GM21723 (cell line): ENCODE results near the gene ACP7.

ENCODE experiments used
- ATAC-seq: cut with Tn5 transposase; IDR thresholded peaks from one replicate; pipeline ENCODE4 v1.9.1; 2021; ENCODE audit warnings: mild to moderate bottlenecking, moderate library complexity; ENCODE audit not compliant: unreplicated experiment

ACP7 gene

GRCh38 chr19:39146091-39146490 is 61.9 kb downstream of the ACP7 start:
- ATAC-seq, result no peak

- ATAC-seq, result no peak
Observed at GRCh38 chr19:39146686-39147450, 62.7 kb downstream of the ACP7 start.

GRCh38 chr19:39147480-39147879 is 63.3 kb downstream of the ACP7 start:
- no peak for ATAC-seq

DNA sequence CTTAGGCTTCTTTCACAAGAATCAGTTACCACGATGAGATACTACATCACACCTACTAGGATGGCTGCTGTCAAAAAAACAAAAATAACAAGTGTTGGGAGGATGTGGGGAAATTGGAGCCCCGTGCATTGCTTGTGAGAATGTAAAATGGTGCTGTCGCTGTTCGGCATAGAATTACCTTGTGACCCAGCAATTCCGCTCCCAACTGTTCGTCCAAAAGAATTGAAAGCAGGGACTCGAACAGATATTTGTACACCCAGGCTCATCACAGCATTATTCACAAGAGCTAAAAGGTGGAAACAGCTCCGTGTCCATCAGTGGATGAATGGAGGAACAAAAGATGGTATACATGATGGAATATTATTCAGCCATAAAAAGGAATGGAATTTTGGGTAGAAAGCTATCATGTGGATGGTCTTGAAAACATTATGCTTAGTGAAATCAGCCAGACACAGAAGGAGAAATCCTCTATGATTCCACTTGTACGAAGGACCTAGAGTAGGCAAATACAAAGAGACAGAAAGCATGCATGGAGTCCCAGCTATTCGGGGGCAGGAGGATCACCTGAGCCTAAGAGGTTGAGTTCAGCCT is 64.9 kb downstream of the ACP7 start:
- ATAC-seq, result no peak

- ATAC-seq, result no peak
Observed at GRCh38 chr19:39150235-39150634, 66.1 kb downstream of the ACP7 start.

DNA sequence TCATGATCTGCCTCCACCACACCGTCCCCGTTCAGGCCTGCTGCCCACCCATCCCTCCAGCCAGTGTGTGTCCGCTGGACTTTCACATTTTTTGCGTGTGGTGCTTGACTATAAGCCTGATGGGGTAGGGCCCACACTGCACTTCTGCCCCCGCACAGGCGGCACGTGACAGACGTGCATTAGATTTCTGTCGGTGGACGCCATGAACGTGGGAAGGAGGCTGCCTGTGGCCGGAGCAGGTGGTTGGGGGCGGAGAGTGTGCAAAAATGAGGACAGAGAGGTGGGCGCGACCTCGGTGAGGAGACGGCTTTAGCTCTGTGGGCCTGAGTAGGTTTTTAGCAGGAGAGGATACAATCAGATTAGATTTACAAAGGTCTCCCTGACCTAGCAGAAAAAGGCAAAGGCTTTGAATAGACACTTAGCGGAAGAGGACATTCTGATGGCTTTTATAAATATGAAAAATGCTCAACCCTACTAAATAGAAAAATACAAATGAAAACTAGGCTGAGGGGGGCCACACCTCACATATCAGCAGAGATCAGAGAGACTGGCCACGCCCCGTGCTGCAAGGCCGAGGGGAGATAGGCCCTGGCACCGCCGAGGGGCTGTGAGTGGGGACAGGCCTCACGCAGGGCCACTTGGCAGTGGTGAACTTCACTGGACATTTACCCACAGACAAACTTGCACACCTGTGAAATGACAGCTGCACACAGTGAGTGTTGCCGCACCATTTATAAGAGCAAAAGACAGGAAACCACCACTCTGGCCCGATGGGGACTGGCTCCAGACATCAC is 66.8 kb downstream of the ACP7 start:
- ATAC-seq, result no peak

- ATAC-seq, result no peak
Observed at GRCh38 chr19:39152066-39152465, 67.9 kb downstream of the ACP7 start.

DNA sequence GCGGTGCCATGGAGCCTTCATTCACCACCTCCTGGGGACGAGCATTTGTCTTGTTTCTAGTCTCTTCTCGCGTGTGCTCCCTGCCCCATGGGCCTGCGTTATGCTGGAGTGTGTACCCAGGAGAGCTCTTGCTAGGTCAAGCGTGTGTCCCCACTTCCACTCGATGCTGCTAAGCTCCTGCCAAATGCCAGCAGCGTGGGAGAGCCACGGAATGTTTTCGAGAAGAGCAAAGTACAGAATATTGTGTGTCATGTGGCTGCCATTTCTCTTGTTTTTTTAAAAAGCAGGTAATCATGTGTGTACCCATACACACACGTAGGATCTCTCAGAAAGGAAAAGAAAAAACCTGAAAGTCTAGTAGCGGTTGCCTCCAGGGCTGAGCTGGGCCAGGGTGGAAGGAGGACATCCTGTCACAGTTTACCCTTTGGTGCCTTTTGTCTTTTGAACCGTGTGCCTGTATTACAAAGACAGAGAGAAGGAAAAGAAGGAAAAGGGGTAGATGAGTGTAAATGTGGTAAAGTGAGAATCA is 70.0 kb downstream of the ACP7 start:
- no peak for ATAC-seq

GRCh38 chr19:39154629-39155100 is 70.5 kb downstream of the ACP7 start:
- no peak for ATAC-seq

- no peak for ATAC-seq
Observed at GRCh38 chr19:39155114-39155700, 71.0 kb downstream of the ACP7 start.

GRCh38 chr19:39155741-39156140 is 71.6 kb downstream of the ACP7 start:
- ATAC-seq, result no peak

- ATAC-seq, result no peak
Observed at GRCh38 chr19:39156326-39157230, 72.4 kb downstream of the ACP7 start.

GRCh38 chr19:39157275-39157996 is 73.3 kb downstream of the ACP7 start:
- no peak for ATAC-seq

- ATAC-seq, result no peak
Observed at GRCh38 chr19:39157997-39158389, 73.8 kb downstream of the ACP7 start.

- ATAC-seq, result no peak
Observed at GRCh38 chr19:39158646-39159260, 74.6 kb downstream of the ACP7 start.

DNA sequence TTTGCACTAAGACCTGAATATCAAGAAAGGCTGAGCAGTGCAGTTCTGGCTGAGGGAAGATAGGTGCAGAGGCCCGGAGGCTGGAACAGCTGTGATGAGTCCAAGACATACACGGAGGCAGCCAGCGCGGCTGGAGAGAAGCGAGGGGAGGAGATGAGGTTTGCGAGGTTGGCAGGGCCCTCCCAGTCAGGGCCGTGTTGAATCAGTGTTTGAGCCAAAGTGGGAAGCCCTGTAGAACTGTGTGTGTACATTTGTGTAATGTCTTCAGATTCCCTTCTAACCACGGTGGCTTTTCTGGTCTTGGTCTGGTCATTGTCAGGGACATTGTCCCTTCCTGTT is 76.3 kb downstream of the ACP7 start:
- ATAC-seq, result no peak
